ENCODE measurements around the gene RAD51B.

RAD51B gene

GRCh38 chr14:68355415-68355814 is 535.8 kb downstream of the RAD51B start:
- Histone ChIP-seq H3K27ac (ENCODE audit: low read length) (no peak overlapping the region), H3K4me1 (ENCODE audit: low read length) (no peaks in the 10 kb centered on the region), H3K9me3 (replicated peaks; ENCODE audit: insufficient read depth, low read length) (no peaks in the 10 kb centered on the region), H3K9me2 (replicated peaks; ENCODE audit: insufficient read depth, low read length) (no peaks in the 10 kb centered on the region), H3K4me2 (ENCODE audit: low read depth, low read length) (no peak overlapping the region), H3K27me3 (replicated peaks; ENCODE audit: insufficient read depth, low read length) (no peaks in the 10 kb centered on the region), H3F3A (ENCODE audit: insufficient read depth, low read length) (no peaks in the 10 kb centered on the region), H2AFZ (ENCODE audit: low read length) (no peak overlapping the region), H3K9ac (ENCODE audit: low read length) (no peak overlapping the region), H4K20me1 (ENCODE audit: insufficient read depth, low read length) (no peaks in the 10 kb centered on the region), H3K4me3 (ENCODE audit: low read length) (no peak overlapping the region), H3K36me3 (replicated peaks; ENCODE audit: insufficient read depth, low read length) (no peaks in the 10 kb centered on the region), H3K79me2 (ENCODE audit: low read length) (no peaks in the 10 kb centered on the region)
- TF ChIP-seq CTCF (IDR thresholded peaks at IDR 0.05; ENCODE audit: low read length) (no peak), EZH2phosphoT487 (IDR thresholded peaks at IDR 0.05; ENCODE audit: low read length) (no peak), EZH2 (optimal IDR thresholded peaks at IDR 0.05; ENCODE audit: low read depth, low read length) (no peak)
- DNase-seq = no peak

- no peak for DNase-seq
- H2AFZ ChIP-seq (ENCODE audit: low read length) = no peak overlapping the region
Measured at GRCh38 chr14:68357777-68358176, 538.2 kb downstream of the RAD51B start.

GRCh38 chr14:68358500-68358899 is 538.9 kb downstream of the RAD51B start:
- Histone ChIP-seq H3K36me3 (replicated peaks; ENCODE audit: insufficient read depth, low read length) (no peaks in the 10 kb centered on the region), H3F3A (ENCODE audit: insufficient read depth, low read length) (no peaks in the 10 kb centered on the region), H2AFZ (ENCODE audit: low read length) (no peak overlapping the region), H3K27ac (ENCODE audit: low read length) (no peak overlapping the region), H3K9ac (ENCODE audit: low read length) (no peak overlapping the region), H4K20me1 (ENCODE audit: insufficient read depth, low read length) (no peaks in the 10 kb centered on the region), H3K4me1 (ENCODE audit: low read length) (no peaks in the 10 kb centered on the region), H3K79me2 (ENCODE audit: low read length) (no peaks in the 10 kb centered on the region), H3K9me2 (replicated peaks; ENCODE audit: insufficient read depth, low read length) (no peaks in the 10 kb centered on the region), H3K4me3 (ENCODE audit: low read length) (no peak overlapping the region), H3K4me2 (ENCODE audit: low read depth, low read length) (no peak overlapping the region), H3K9me3 (replicated peaks; ENCODE audit: insufficient read depth, low read length) (no peaks in the 10 kb centered on the region), H3K27me3 (replicated peaks; ENCODE audit: insufficient read depth, low read length) (no peaks in the 10 kb centered on the region)
- TF ChIP-seq EZH2 (optimal IDR thresholded peaks at IDR 0.05; ENCODE audit: low read depth, low read length) = no peak
- no peak for TF ChIP-seq EZH2phosphoT487 (IDR thresholded peaks at IDR 0.05; ENCODE audit: low read length)
- no peak for TF ChIP-seq CTCF (IDR thresholded peaks at IDR 0.05; ENCODE audit: low read length)
- DNase-seq = no peak

More at GRCh38 chr14:68357777-68358176, 538.2 kb downstream of the RAD51B start:
- Histone ChIP-seq H3K9me3 (replicated peaks; ENCODE audit: insufficient read depth, low read length) (no peaks in the 10 kb centered on the region), H3K79me2 (ENCODE audit: low read length) (no peaks in the 10 kb centered on the region), H3K27me3 (replicated peaks; ENCODE audit: insufficient read depth, low read length) (no peaks in the 10 kb centered on the region), H3K9me2 (replicated peaks; ENCODE audit: insufficient read depth, low read length) (no peaks in the 10 kb centered on the region), H3K4me2 (ENCODE audit: low read depth, low read length) (no peak overlapping the region), H3K4me3 (ENCODE audit: low read length) (no peak overlapping the region), H4K20me1 (ENCODE audit: insufficient read depth, low read length) (no peaks in the 10 kb centered on the region), H3K36me3 (replicated peaks; ENCODE audit: insufficient read depth, low read length) (no peaks in the 10 kb centered on the region), H3K9ac (ENCODE audit: low read length) (no peak overlapping the region), H3K4me1 (ENCODE audit: low read length) (no peaks in the 10 kb centered on the region), H3F3A (ENCODE audit: insufficient read depth, low read length) (no peaks in the 10 kb centered on the region), H3K27ac (ENCODE audit: low read length) (no peak overlapping the region)
- TF ChIP-seq EZH2phosphoT487 (IDR thresholded peaks at IDR 0.05; ENCODE audit: low read length) (no peak), EZH2 (optimal IDR thresholded peaks at IDR 0.05; ENCODE audit: low read depth, low read length) (no peak), CTCF (IDR thresholded peaks at IDR 0.05; ENCODE audit: low read length) (no peak)
